OCI-LY1 (cell line): Measurements from ENCODE around the gene FAM168A.

Source experiments
- H2AFZ ChIP-seq: fragments of 200-600 bp; sonication (generic), shearing (Covaris generic); 2 replicates; pipeline ENCODE4 v1.6.0; 2014; ENCODE audit warnings: antibody characterized with exemption, mild to moderate bottlenecking, low read length
- H3F3A ChIP-seq: fragments of 200-600 bp; sonication (generic), shearing (Covaris generic); 2 replicates; pipeline ENCODE4 v1.6.0; 2014; ENCODE audit warnings: mild to moderate bottlenecking, antibody characterized with exemption, low read length, moderate library complexity; ENCODE audit not compliant: insufficient read depth
- H3K27ac ChIP-seq: fragments of 200-600 bp; sonication (generic); 2 replicates; pipeline ENCODE4 v1.5.1; 2014; ENCODE audit warnings: low read length, mixed run types, mild to moderate bottlenecking, low read depth; ENCODE audit not compliant: poor library complexity, severe bottlenecking
- H3K27me3 ChIP-seq: fragments of 200-600 bp; sonication (generic); 2 replicates; pipeline ENCODE4 v1.6.0; 2014; ENCODE audit warnings: antibody characterized with exemption, mild to moderate bottlenecking, low read length, moderate library complexity; ENCODE audit not compliant: insufficient read depth
- H3K36me3 ChIP-seq: fragments of 200-600 bp; sonication (generic); 2 replicates; pipeline ENCODE4 v1.6.1; 2014; ENCODE audit warnings: mild to moderate bottlenecking, antibody characterized with exemption, low read length, moderate library complexity, mixed read lengths; ENCODE audit not compliant: insufficient read depth
- H3K4me1 ChIP-seq: fragments of 200-600 bp; sonication (generic); 2 replicates; pipeline ENCODE4 v1.5.1; 2014; ENCODE audit warnings: mild to moderate bottlenecking, low read length, moderate library complexity; ENCODE audit not compliant: insufficient read depth, severe bottlenecking
- H3K4me2 ChIP-seq: fragments of 200-600 bp; sonication (generic), shearing (Covaris generic); 2 replicates; pipeline ENCODE4 v1.6.1; 2014; ENCODE audit warnings: low read length
- H3K4me3 ChIP-seq: fragments of 200-600 bp; sonication (generic); 2 replicates; pipeline ENCODE4 v1.5.1; 2014; ENCODE audit warnings: low read length, low read depth, mild to moderate bottlenecking, mixed read lengths; ENCODE audit not compliant: poor library complexity, severe bottlenecking
- H3K79me2 ChIP-seq: fragments of 200-600 bp; shearing (Covaris generic); 2 replicates; pipeline ENCODE4 v1.6.1; 2016; ENCODE audit warnings: mixed run types, low read length, mixed read lengths; ENCODE audit not compliant: insufficient read depth
- H3K9ac ChIP-seq: fragments of 200-600 bp; sonication (generic), shearing (Covaris generic); 2 replicates; pipeline ENCODE4 v1.6.1; 2014; ENCODE audit warnings: mild to moderate bottlenecking, low read length, mixed read lengths
- H3K9me2 ChIP-seq: fragments of 200-600 bp; sonication (generic), shearing (Covaris generic); 2 replicates; pipeline ENCODE4 v1.6.1; 2014; ENCODE audit warnings: low read depth, mild to moderate bottlenecking, low read length, mixed read lengths
- H3K9me3 ChIP-seq: fragments of 200-600 bp; shearing (Covaris generic); 2 replicates; pipeline ENCODE4 v1.6.1; 2014; ENCODE audit warnings: low read length, mixed read lengths
- H4K20me1 ChIP-seq: fragments of 200-600 bp; sonication (generic), shearing (Covaris generic); 2 replicates; pipeline ENCODE4 v1.6.0; 2016; ENCODE audit warnings: mild to moderate bottlenecking, low read length; ENCODE audit not compliant: insufficient read depth
- EZH2 ChIP-seq: fragments of 200-600 bp; sonication (generic), shearing (Covaris generic); IDR thresholded peaks from 2 replicates; pipeline ENCODE4 v1.8.0; 2017; ENCODE audit warnings: borderline replicate concordance, mixed run types, mild to moderate bottlenecking, antibody characterized with exemption, low read length, moderate library complexity, mixed read lengths
- TF ChIP-seq, protein P1 (sequence below): fragments of 200-600 bp; sonication (generic), shearing (Covaris generic); IDR thresholded peaks from 2 replicates; pipeline ENCODE4 v1.5.1; 2017; ENCODE audit warnings: mild to moderate bottlenecking, antibody characterized with exemption, low read length, moderate library complexity, mixed read lengths

FAM168A gene

GRCh38 chr11:73549376-73549775, 48.5 kb downstream of the FAM168A start:
- no peaks in the 10 kb centered on the region for H3K9me2 ChIP-seq
- peaks cover 10% of the 10 kb centered on the region for H3K4me1 ChIP-seq

GRCh38 chr11:73547706-73548595, 50.0 kb downstream of the FAM168A start:
- H2AFZ ChIP-seq = no peak overlapping the region
- H3K27ac ChIP-seq = no peak overlapping the region
- H3K9ac ChIP-seq = no peak overlapping the region
- H3K4me1 ChIP-seq = peaks cover 10% of the 10 kb centered on the region
- H3K4me2 ChIP-seq = no peak overlapping the region
- no peaks in the 10 kb centered on the region for H3F3A ChIP-seq
- no peaks in the 10 kb centered on the region for H3K36me3 ChIP-seq
- no peak overlapping the region for H3K4me3 ChIP-seq
- H3K9me2 ChIP-seq = no peaks in the 10 kb centered on the region
- TF ChIP-seq EZH2 = no peak
- TF ChIP-seq, protein P1, sequence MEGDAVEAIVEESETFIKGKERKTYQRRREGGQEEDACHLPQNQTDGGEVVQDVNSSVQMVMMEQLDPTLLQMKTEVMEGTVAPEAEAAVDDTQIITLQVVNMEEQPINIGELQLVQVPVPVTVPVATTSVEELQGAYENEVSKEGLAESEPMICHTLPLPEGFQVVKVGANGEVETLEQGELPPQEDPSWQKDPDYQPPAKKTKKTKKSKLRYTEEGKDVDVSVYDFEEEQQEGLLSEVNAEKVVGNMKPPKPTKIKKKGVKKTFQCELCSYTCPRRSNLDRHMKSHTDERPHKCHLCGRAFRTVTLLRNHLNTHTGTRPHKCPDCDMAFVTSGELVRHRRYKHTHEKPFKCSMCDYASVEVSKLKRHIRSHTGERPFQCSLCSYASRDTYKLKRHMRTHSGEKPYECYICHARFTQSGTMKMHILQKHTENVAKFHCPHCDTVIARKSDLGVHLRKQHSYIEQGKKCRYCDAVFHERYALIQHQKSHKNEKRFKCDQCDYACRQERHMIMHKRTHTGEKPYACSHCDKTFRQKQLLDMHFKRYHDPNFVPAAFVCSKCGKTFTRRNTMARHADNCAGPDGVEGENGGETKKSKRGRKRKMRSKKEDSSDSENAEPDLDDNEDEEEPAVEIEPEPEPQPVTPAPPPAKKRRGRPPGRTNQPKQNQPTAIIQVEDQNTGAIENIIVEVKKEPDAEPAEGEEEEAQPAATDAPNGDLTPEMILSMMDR = no peak
- no peaks in the 10 kb centered on the region for H3K79me2 ChIP-seq
- no peaks in the 10 kb centered on the region for H3K9me3 ChIP-seq
- H4K20me1 ChIP-seq = no peaks in the 10 kb centered on the region
- no peaks in the 10 kb centered on the region for H3K27me3 ChIP-seq

More at GRCh38 chr11:73549376-73549775, 48.5 kb downstream of the FAM168A start:
- Histone ChIP-seq H3K27me3 (no peaks in the 10 kb centered on the region), H3K79me2 (no peaks in the 10 kb centered on the region), H3K27ac (no peak overlapping the region), H3K9ac (no peak overlapping the region), H3K4me2 (no peak overlapping the region), H3K4me3 (no peak overlapping the region), H4K20me1 (no peaks in the 10 kb centered on the region), H3K9me3 (no peaks in the 10 kb centered on the region), H3F3A (no peaks in the 10 kb centered on the region), H2AFZ (no peak overlapping the region), H3K36me3 (no peaks in the 10 kb centered on the region)
- TF ChIP-seq EZH2 = no peak
- TF ChIP-seq, protein P1 = no peak

DNA sequence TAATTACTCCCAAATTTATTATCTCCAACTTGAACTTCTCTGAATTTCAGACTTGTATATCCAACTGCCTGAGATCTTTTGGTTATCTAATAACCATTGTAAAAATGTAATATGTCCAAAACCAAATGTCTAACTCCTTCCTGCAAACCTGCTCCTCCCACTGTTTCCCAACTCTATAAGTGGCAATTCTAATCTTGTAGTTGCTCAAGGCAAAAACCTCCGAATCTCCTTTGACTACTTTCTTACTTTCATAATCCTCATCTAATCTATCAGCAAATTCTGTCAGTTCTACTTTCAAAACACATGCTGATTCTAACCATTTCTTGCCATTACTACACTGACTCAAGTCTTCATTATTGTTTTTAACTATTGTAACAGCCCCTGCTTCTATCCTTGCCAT, 55.7 kb downstream of the FAM168A start:
- Histone ChIP-seq H2AFZ (no peak overlapping the region), H3K4me1 (peaks cover 5% of the 10 kb centered on the region), H3K9ac (no peak overlapping the region), H3K27me3 (no peaks in the 10 kb centered on the region), H4K20me1 (no peaks in the 10 kb centered on the region), H3K27ac (no peak overlapping the region), H3K4me3 (no peak overlapping the region), H3K79me2 (no peaks in the 10 kb centered on the region), H3F3A (no peaks in the 10 kb centered on the region), H3K36me3 (no peaks in the 10 kb centered on the region), H3K9me2 (no peaks in the 10 kb centered on the region), H3K9me3 (no peaks in the 10 kb centered on the region), H3K4me2 (no peak overlapping the region)
- TF ChIP-seq, protein P1 = no peak
- no peak for TF ChIP-seq EZH2
